K562 (cell line): ENCODE results near the gene VSIG10L. TPM values are rescaled to one million over a fixed set of nuclear protein-coding genes. Genes with fewer than 3 reads are reported as not detected.
A peak's percentile ranks its signal among the peaks of the same experiment; 100 is the strongest.

Experiments
- CHAMP1 ChIP-seq: fragments of 450-650 bp; IDR thresholded peaks from 2 replicates; pipeline ENCODE4 v1.6.1; 2016; ENCODE audit warnings: mild to moderate bottlenecking
- HDAC1 ChIP-seq, 2 experiments: fragments of 450-650 bp; IDR thresholded peaks; 2 replicates each; pipeline ENCODE4 v1.6.1; 2016 to 2017; ENCODE audit warnings: inconsistent platforms in 1 of 2, mild to moderate bottlenecking in 1 of 2, moderate library complexity in 1 of 2
- POLR2AphosphoS2 ChIP-seq: IDR thresholded peaks from 2 replicates; pipeline ENCODE4 v1.6.1; 2012; ENCODE audit warnings: low read length, improper control_type of control experiment
- POLR3G ChIP-seq: IDR thresholded peaks from 2 replicates; pipeline ENCODE4 v1.6.1; 2011; ENCODE audit not compliant: insufficient read length, insufficient replicate concordance; ENCODE audit errors: extremely low read depth
- PPARD ChIP-seq: fragments of 250-450 bp; sonication (Bioruptor Pico); IDR thresholded peaks from 2 replicates; pipeline ENCODE4 v1.8.0; 2022; ENCODE audit warnings: inconsistent platforms, mild to moderate bottlenecking, moderate library complexity
- SNIP1 ChIP-seq: fragments of 450-650 bp; IDR thresholded peaks from 2 replicates; pipeline ENCODE4 v1.7.1; 2017; ENCODE audit warnings: low read depth, mild to moderate bottlenecking
- TGIF2 ChIP-seq: sonication (generic); formaldehyde crosslinking; IDR thresholded peaks from 2 replicates; pipeline ENCODE4 v1.8.1; 2022; ENCODE audit warnings: mild to moderate bottlenecking, missing genetic modification reagents, moderate library complexity
- ZNF3 ChIP-seq: fragments of 250-450 bp; sonication (Bioruptor Pico); IDR thresholded peaks from 2 replicates; pipeline ENCODE4 v1.5.0; 2021; ENCODE audit warnings: mild to moderate bottlenecking, moderate library complexity
- ZNF395 ChIP-seq: fragments of 200-800 bp; sonication (Bioruptor generic); IDR thresholded peaks from 2 replicates; pipeline ENCODE4 v1.6.1; 2017; ENCODE audit warnings: missing genetic modification characterization, missing compliant biosample characterization
- ZNF785 ChIP-seq: fragments of 250-450 bp; sonication (Bioruptor Pico); IDR thresholded peaks from 2 replicates; pipeline ENCODE4 v1.4.0; 2020; ENCODE audit warnings: mild to moderate bottlenecking
- polyA plus RNA-seq, 8 experiments: library from polyadenylated mRNA; depleted of rRNA in 4 of 8; stranded (reverse) in 5 of 8; unstranded in 3 of 8; fragments of >200 nt; fragmentation: Nextera tagmentation in 2 of 8; fragmentation: Illumina TruSeq in 1 of 8; extraction: Ambion mirVana in 2 of 8; extraction: Trizol in 1 of 8; gene quantifications; 2 replicates each; pipeline versions ENCODE4 v1.2.1 to v1.2.3, GENCODE V29; 2011 to 2014; ENCODE audit warnings: inconsistent platforms in 1 of 8, missing spikeins in 1 of 8
- total RNA-seq, 7 experiments: library from RNA; depleted of rRNA in 6 of 7; stranded (reverse); fragments of >200 nt in 6 of 7; fragmentation: Illumina TruSeq in 2 of 7; extraction: Trizol in 2 of 7; gene quantifications; 2 replicates each; pipeline versions ENCODE4 v1.2.1 to v1.2.3, GENCODE V29; 2011 to 2021; ENCODE audit warnings: low replicate concordance in 1 of 7
- TF ChIP-seq, protein P1 (sequence below): fragments of 250-450 bp; sonication (Bioruptor Pico); IDR thresholded peaks from 2 replicates; pipeline ENCODE4 v1.4.0; 2020
- TF ChIP-seq, protein P2 (sequence below): fragments of 150-350 bp; IDR thresholded peaks from 2 replicates; pipeline ENCODE4 v1.6.1; 2014; ENCODE audit warnings: low read depth, mild to moderate bottlenecking, low read length, borderline replicate concordance
- TF ChIP-seq, protein P3 (sequence below): fragments of 450-650 bp; IDR thresholded peaks from 2 replicates; pipeline ENCODE4 v1.6.1; 2016

The VSIG10L gene
- total and polyA plus RNA-seq, 9 of the 15 experiments (the other 6 are each of a cell fraction or from before 2014, with no cell fraction given) = 1.1 to 7.6 (median 2.2) TPM

- TF ChIP-seq, protein P1, sequence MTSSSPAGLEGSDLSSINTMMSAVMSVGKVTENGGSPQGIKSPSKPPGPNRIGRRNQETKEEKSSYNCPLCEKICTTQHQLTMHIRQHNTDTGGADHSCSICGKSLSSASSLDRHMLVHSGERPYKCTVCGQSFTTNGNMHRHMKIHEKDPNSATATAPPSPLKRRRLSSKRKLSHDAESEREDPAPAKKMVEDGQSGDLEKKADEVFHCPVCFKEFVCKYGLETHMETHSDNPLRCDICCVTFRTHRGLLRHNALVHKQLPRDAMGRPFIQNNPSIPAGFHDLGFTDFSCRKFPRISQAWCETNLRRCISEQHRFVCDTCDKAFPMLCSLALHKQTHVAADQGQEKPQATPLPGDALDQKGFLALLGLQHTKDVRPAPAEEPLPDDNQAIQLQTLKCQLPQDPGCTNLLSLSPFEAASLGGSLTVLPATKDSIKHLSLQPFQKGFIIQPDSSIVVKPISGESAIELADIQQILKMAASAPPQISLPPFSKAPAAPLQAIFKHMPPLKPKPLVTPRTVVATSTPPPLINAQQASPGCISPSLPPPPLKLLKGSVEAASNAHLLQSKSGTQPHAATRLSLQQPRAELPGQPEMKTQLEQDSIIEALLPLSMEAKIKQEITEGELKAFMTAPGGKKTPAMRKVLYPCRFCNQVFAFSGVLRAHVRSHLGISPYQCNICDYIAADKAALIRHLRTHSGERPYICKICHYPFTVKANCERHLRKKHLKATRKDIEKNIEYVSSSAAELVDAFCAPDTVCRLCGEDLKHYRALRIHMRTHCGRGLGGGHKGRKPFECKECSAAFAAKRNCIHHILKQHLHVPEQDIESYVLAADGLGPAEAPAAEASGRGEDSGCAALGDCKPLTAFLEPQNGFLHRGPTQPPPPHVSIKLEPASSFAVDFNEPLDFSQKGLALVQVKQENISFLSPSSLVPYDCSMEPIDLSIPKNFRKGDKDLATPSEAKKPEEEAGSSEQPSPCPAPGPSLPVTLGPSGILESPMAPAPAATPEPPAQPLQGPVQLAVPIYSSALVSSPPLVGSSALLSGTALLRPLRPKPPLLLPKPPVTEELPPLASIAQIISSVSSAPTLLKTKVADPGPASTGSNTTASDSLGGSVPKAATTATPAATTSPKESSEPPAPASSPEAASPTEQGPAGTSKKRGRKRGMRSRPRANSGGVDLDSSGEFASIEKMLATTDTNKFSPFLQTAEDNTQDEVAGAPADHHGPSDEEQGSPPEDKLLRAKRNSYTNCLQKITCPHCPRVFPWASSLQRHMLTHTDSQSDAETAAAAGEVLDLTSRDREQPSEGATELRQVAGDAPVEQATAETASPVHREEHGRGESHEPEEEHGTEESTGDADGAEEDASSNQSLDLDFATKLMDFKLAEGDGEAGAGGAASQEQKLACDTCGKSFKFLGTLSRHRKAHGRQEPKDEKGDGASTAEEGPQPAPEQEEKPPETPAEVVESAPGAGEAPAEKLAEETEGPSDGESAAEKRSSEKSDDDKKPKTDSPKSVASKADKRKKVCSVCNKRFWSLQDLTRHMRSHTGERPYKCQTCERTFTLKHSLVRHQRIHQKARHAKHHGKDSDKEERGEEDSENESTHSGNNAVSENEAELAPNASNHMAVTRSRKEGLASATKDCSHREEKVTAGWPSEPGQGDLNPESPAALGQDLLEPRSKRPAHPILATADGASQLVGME (CRISPR knock-in tag) = 0 out of 2 replicates have a peak, but pooled peaks have one; percentile 18
- TF ChIP-seq PPARD (CRISPR knock-in tag) = no peak
- peak; percentile 44; the same call in 1 of the 2 replicates for TF ChIP-seq TGIF2 (CRISPR knock-in tag)
- no peak for TF ChIP-seq CHAMP1
- TF ChIP-seq ZNF395 (CRISPR knock-in tag) = peak; percentile 63; the same call in 1 of the 2 replicates
- TF ChIP-seq, protein P2, sequence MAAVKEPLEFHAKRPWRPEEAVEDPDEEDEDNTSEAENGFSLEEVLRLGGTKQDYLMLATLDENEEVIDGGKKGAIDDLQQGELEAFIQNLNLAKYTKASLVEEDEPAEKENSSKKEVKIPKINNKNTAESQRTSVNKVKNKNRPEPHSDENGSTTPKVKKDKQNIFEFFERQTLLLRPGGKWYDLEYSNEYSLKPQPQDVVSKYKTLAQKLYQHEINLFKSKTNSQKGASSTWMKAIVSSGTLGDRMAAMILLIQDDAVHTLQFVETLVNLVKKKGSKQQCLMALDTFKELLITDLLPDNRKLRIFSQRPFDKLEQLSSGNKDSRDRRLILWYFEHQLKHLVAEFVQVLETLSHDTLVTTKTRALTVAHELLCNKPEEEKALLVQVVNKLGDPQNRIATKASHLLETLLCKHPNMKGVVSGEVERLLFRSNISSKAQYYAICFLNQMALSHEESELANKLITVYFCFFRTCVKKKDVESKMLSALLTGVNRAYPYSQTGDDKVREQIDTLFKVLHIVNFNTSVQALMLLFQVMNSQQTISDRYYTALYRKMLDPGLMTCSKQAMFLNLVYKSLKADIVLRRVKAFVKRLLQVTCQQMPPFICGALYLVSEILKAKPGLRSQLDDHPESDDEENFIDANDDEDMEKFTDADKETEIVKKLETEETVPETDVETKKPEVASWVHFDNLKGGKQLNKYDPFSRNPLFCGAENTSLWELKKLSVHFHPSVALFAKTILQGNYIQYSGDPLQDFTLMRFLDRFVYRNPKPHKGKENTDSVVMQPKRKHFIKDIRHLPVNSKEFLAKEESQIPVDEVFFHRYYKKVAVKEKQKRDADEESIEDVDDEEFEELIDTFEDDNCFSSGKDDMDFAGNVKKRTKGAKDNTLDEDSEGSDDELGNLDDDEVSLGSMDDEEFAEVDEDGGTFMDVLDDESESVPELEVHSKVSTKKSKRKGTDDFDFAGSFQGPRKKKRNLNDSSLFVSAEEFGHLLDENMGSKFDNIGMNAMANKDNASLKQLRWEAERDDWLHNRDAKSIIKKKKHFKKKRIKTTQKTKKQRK = no peak
- TF ChIP-seq POLR2AphosphoS2 = no peak
- TF ChIP-seq POLR3G = no peak
- TF ChIP-seq ZNF3 (CRISPR knock-in tag) = no peak
- TF ChIP-seq HDAC1 (IDR thresholded peaks at IDR 0.05) = peak in 1 of 2 experiments; percentile 51; a peak in 2 of 4 replicates
- TF ChIP-seq, protein P3, sequence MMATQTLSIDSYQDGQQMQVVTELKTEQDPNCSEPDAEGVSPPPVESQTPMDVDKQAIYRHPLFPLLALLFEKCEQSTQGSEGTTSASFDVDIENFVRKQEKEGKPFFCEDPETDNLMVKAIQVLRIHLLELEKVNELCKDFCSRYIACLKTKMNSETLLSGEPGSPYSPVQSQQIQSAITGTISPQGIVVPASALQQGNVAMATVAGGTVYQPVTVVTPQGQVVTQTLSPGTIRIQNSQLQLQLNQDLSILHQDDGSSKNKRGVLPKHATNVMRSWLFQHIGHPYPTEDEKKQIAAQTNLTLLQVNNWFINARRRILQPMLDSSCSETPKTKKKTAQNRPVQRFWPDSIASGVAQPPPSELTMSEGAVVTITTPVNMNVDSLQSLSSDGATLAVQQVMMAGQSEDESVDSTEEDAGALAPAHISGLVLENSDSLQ = no peak
- no peak for TF ChIP-seq SNIP1
- TF ChIP-seq ZNF785 (CRISPR knock-in tag) = no peak
Observed at GRCh38 chr19:51365965-51366388, 24.0 kb upstream of the VSIG10L start, which contains the start of gene ETFB (continued).
